ENCODE measurements around the gene KDM8. TPM values are rescaled to one million over a fixed set of nuclear protein-coding genes. Genes with fewer than 3 reads are reported as not detected.

KDM8 gene
- total RNA-seq, 1 donor, result 6.2 TPM

DNA sequence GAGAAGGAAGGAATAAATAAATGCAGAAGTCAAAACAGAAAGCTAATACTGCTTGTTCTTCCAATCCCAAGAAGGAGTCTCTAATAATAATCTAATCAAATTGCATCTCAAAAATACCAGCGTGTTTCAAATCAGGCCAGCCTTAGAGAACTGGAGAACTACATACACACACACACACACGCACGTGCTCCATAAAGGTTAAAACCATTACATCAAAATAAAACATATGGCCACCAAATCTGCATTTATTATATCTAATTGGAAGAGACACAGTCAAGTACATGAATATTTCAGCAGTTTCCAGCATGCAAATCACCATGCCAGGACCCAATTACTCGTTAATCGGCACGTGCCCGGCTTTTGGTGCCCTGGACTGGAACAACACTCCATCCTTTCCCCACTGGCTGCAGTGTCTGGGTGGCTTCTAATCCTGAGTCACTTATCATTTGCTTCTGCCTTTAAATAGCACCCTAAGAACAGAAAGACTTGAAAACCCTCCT, 20.4 kb upstream of the KDM8 start:
- Histone ChIP-seq H3K27ac (ENCODE audit: low read depth, low read length) (no peak overlapping the region), H3K79me2 (ENCODE audit: insufficient read depth, low read length) (no peaks in the 10 kb centered on the region), H3K36me3 (ENCODE audit: insufficient read depth, low read length) (no peaks in the 10 kb centered on the region), H3K9me3 (ENCODE audit: low read depth, low read length) (peaks cover 3% of the 10 kb centered on the region), H4K20me1 (ENCODE audit: insufficient read depth, low read length) (no peaks in the 10 kb centered on the region), H3K27me3 (ENCODE audit: insufficient read depth, low read length) (peaks cover 7% of the 10 kb centered on the region), H3K4me2 (ENCODE audit: insufficient read depth, low read length) (no peak overlapping the region), H3K4me1 (ENCODE audit: insufficient read depth, low read length) (no peaks in the 10 kb centered on the region), H3K4me3 (ENCODE audit: insufficient read depth, low read length) (no peak overlapping the region), H2AFZ (ENCODE audit: low read length) (no peak overlapping the region)
- no peak for DNase-seq (ENCODE audit: insufficient read length, low spot score, missing footprints)
- TF ChIP-seq, protein P1, sequence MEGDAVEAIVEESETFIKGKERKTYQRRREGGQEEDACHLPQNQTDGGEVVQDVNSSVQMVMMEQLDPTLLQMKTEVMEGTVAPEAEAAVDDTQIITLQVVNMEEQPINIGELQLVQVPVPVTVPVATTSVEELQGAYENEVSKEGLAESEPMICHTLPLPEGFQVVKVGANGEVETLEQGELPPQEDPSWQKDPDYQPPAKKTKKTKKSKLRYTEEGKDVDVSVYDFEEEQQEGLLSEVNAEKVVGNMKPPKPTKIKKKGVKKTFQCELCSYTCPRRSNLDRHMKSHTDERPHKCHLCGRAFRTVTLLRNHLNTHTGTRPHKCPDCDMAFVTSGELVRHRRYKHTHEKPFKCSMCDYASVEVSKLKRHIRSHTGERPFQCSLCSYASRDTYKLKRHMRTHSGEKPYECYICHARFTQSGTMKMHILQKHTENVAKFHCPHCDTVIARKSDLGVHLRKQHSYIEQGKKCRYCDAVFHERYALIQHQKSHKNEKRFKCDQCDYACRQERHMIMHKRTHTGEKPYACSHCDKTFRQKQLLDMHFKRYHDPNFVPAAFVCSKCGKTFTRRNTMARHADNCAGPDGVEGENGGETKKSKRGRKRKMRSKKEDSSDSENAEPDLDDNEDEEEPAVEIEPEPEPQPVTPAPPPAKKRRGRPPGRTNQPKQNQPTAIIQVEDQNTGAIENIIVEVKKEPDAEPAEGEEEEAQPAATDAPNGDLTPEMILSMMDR (IDR thresholded peaks at IDR 0.05; ENCODE audit: extremely low read depth, low read depth, low read length), result no peak

DNA sequence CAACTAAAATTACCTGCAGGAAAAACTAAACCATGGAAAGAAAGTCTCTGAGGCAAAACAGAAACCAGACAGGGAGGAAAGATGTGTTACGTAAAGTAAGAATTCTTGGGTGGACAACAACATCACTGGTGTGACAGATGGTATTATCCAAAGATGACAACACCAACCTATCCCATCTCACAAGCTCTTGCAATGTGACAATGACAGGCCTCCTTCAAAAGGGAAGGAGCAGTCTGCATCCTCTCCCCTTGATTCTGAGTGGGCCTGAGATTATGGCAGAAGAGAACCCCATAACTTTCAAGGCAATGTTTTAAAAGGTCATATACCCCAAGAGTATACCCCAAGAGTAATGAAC, 17.6 kb upstream of the KDM8 start:
- no peaks in the 10 kb centered on the region for H3K79me2 ChIP-seq (ENCODE audit: insufficient read depth, low read length)
- H3K27me3 ChIP-seq (ENCODE audit: insufficient read depth, low read length), result peaks cover 7% of the 10 kb centered on the region
- H3K9me3 ChIP-seq (ENCODE audit: low read depth, low read length), result peaks cover 3% of the 10 kb centered on the region
- H2AFZ ChIP-seq (ENCODE audit: low read length), result no peak overlapping the region
- no peak overlapping the region for H3K4me3 ChIP-seq (ENCODE audit: insufficient read depth, low read length)
- TF ChIP-seq, protein P1 (IDR thresholded peaks at IDR 0.05; ENCODE audit: extremely low read depth, low read depth, low read length), result no peak
- no peak overlapping the region for H3K4me2 ChIP-seq (ENCODE audit: insufficient read depth, low read length)
- no peaks in the 10 kb centered on the region for H3K36me3 ChIP-seq (ENCODE audit: insufficient read depth, low read length)
- H3K4me1 ChIP-seq (ENCODE audit: insufficient read depth, low read length), result no peaks in the 10 kb centered on the region
- no peak overlapping the region for H3K27ac ChIP-seq (ENCODE audit: low read depth, low read length)
- no peak for DNase-seq (ENCODE audit: insufficient read length, low spot score, missing footprints)
- no peaks in the 10 kb centered on the region for H4K20me1 ChIP-seq (ENCODE audit: insufficient read depth, low read length)

DNA sequence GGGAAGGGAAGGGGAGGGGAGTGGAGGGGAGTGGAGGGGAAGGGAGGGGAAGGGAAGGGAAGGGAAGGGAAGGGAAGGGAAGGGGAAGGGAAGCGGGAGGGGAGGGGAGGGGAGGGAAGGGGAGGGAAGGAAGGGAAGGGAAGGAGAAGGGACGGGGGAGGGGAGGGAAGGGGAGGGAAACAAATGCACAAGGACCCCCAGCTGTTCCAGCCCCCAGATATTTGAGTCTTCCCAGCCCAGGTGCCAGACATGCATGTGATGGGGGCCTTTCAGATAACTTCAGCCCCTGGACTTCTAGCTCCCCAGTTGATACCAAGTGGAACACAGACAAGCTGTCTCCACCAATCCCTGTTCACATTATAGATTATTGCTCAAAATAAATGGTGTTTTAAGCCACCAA, 14.7 kb upstream of the KDM8 start:
- TF ChIP-seq, protein P1 (IDR thresholded peaks at IDR 0.05; ENCODE audit: extremely low read depth, low read depth, low read length), result no peak
- H3K4me1 ChIP-seq (ENCODE audit: insufficient read depth, low read length), result no peaks in the 10 kb centered on the region
- H3K27ac ChIP-seq (ENCODE audit: low read depth, low read length), result no peak overlapping the region
- H3K36me3 ChIP-seq (ENCODE audit: insufficient read depth, low read length), result no peaks in the 10 kb centered on the region
- H3K4me2 ChIP-seq (ENCODE audit: insufficient read depth, low read length), result no peak overlapping the region
- no peak overlapping the region for H3K4me3 ChIP-seq (ENCODE audit: insufficient read depth, low read length)
- no peaks in the 10 kb centered on the region for H3K27me3 ChIP-seq (ENCODE audit: insufficient read depth, low read length)
- H3K9me3 ChIP-seq (ENCODE audit: low read depth, low read length), result no peaks in the 10 kb centered on the region
- no peak overlapping the region for H2AFZ ChIP-seq (ENCODE audit: low read length)
- no peaks in the 10 kb centered on the region for H3K79me2 ChIP-seq (ENCODE audit: insufficient read depth, low read length)
- H4K20me1 ChIP-seq (ENCODE audit: insufficient read depth, low read length), result no peaks in the 10 kb centered on the region
- DNase-seq (ENCODE audit: insufficient read length, low spot score, missing footprints), result no peak

DNA sequence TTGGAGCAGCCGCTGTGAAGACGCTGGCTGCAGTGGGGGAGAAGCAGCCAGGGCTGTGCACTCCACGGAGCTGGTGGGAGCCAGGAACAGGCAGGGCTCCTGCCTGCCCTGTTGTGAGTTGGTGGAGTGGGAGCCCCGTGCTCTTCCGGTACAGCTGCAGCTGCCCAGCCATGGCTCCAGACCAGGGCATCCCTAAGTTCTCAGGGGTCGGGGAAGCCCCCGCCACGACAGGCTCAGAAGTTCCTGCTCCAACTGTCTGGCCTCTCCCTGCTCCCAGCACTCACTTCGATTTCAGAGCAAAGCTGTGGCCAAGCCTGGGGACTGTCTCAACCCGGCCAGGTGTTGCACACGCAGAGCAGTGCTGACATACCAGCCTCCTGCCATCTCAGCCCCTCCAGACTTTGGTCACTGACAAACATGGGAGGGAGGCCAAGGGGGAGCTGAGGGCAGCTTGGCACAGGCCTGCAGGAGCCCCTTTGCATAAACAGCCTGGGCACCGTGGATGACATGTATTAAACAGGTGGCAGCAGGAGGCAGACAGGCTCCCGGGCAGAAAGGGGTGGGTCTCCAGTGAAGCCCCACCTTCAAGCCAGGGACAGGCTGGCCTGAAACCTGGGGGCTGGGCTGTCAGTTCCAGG, 13.9 kb upstream of the KDM8 start:
- TF ChIP-seq, protein P1 (IDR thresholded peaks at IDR 0.05; ENCODE audit: extremely low read depth, low read depth, low read length), result no peak
- H3K4me3 ChIP-seq (ENCODE audit: insufficient read depth, low read length), result no peak overlapping the region
- no peak overlapping the region for H3K4me2 ChIP-seq (ENCODE audit: insufficient read depth, low read length)
- no peaks in the 10 kb centered on the region for H3K36me3 ChIP-seq (ENCODE audit: insufficient read depth, low read length)
- no peak overlapping the region for H3K27ac ChIP-seq (ENCODE audit: low read depth, low read length)
- H3K4me1 ChIP-seq (ENCODE audit: insufficient read depth, low read length), result no peaks in the 10 kb centered on the region
- H2AFZ ChIP-seq (ENCODE audit: low read length), result no peak overlapping the region
- H3K9me3 ChIP-seq (ENCODE audit: low read depth, low read length), result no peaks in the 10 kb centered on the region
- H4K20me1 ChIP-seq (ENCODE audit: insufficient read depth, low read length), result no peaks in the 10 kb centered on the region
- H3K79me2 ChIP-seq (ENCODE audit: insufficient read depth, low read length), result no peaks in the 10 kb centered on the region
- no peaks in the 10 kb centered on the region for H3K27me3 ChIP-seq (ENCODE audit: insufficient read depth, low read length)
- no peak for DNase-seq (ENCODE audit: insufficient read length, low spot score, missing footprints)
